ENCODE results near the gene VAC14.

Gene VAC14

DNA sequence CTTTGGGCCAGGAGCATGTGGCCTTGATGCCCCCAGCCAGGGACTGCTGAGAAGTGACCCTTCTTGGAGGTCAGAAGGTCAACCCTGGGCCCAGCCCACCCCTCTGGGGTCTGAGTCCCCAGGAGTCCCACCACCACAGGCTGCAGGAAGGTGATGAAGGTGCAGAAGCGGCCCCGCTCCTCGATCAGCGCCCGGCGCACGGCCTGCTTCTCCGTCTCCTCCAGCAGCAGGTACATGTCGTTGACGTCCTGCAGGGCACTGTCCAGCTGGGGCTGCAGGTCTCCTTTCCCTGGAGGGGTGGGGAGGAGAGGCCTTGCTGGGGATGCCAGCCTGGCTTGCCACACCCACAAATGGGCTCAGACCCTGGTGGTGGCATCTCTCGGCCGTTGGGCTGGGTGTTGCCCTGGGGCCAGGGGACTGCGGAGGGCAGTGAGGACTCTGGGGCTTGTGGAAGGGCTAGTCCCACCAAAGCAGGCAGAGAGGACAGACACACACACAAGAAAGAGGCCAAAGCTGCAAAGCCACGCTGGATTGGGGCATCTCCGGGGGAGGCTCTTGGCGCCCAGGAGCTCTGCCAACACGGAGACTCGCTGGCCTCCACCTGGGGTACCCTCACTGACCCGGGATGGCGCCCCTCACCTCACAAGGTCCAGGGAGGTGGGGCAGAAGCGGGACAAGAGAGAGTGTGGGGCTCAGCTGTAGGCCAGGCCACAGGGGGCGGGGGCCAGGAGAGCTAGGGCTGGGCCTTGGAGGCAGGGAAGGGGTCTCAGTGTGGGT is 122.6 kb downstream of the VAC14 start:
- no peaks in the 10 kb centered on the region; the same call in 1 of the 2 replicates for H3K79me2 ChIP-seq (ENCODE audit: insufficient read depth, low read length)
- H3K4me1 ChIP-seq (ENCODE audit: insufficient read depth, low read length, poor library complexity, severe bottlenecking): peaks cover 10% of the 10 kb centered on the region
- H3F3A ChIP-seq (ENCODE audit: low read depth): no peaks in the 10 kb centered on the region
- no peaks in the 10 kb centered on the region for H3K9me2 ChIP-seq (replicated peaks; ENCODE audit: low read depth, low read length)
- no peak overlapping the region for H3K4me3 ChIP-seq (ENCODE audit: low read length, poor library complexity, severe bottlenecking)
- TF ChIP-seq, protein P1, sequence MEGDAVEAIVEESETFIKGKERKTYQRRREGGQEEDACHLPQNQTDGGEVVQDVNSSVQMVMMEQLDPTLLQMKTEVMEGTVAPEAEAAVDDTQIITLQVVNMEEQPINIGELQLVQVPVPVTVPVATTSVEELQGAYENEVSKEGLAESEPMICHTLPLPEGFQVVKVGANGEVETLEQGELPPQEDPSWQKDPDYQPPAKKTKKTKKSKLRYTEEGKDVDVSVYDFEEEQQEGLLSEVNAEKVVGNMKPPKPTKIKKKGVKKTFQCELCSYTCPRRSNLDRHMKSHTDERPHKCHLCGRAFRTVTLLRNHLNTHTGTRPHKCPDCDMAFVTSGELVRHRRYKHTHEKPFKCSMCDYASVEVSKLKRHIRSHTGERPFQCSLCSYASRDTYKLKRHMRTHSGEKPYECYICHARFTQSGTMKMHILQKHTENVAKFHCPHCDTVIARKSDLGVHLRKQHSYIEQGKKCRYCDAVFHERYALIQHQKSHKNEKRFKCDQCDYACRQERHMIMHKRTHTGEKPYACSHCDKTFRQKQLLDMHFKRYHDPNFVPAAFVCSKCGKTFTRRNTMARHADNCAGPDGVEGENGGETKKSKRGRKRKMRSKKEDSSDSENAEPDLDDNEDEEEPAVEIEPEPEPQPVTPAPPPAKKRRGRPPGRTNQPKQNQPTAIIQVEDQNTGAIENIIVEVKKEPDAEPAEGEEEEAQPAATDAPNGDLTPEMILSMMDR (conservative IDR thresholded peaks at IDR 0.05; ENCODE audit: low read length): no peak
- TF ChIP-seq EZH2phosphoT487 (IDR thresholded peaks at IDR 0.05; ENCODE audit: borderline replicate concordance): no peak
- peaks cover 6% of the 10 kb centered on the region for H4K20me1 ChIP-seq (ENCODE audit: insufficient read depth, low read length, poor library complexity, severe bottlenecking)
- no peaks in the 10 kb centered on the region for H3K9me3 ChIP-seq (ENCODE audit: insufficient read depth, low read depth, low read length)
- no peak overlapping the region for H2AFZ ChIP-seq (ENCODE audit: low read length)
- H3K36me3 ChIP-seq (ENCODE audit: insufficient read depth, low read length): peaks cover under 1% of the 10 kb centered on the region; the same call in 1 of the 2 replicates
- no peaks in the 10 kb centered on the region for H3K27me3 ChIP-seq (ENCODE audit: insufficient read depth, low read length, poor library complexity, severe bottlenecking)
- H3K9ac ChIP-seq (ENCODE audit: low read depth, low read length, poor library complexity, severe bottlenecking): no peak overlapping the region
- no peak overlapping the region for H3K4me2 ChIP-seq (ENCODE audit: low read depth, low read length, poor library complexity, severe bottlenecking)

DNA sequence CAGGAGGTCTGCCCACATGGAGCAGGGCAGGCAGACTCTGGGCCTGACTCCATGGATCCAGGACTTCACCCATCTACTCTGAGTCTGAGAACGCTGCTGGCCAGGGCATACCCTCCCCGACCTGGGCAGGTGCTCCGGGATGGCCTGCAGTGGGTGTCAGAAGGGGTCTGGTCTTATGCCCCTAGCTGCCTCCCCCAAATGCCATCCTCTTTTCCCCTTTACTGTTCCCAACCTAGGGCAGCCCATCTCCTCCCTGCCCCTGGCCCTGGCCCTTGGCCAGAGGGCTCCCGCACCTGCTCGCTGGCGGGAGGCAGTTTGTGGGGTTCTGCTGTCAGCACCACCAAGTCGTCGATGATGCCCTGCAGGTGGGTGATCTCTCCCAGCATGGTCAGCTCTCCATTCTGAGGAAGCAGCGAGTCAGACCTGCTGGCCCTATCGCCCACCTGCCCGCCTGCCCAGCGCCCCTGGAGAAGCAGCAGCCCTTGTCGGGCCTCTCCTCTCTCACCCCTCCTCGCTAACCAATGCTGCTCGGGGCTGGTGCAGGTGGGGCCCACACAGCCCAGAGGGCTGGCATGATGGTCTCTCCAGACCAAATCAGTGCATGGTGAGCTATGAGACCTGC is 123.3 kb downstream of the VAC14 start:
- H2AFZ ChIP-seq (ENCODE audit: low read length): no peak overlapping the region
- H4K20me1 ChIP-seq (ENCODE audit: insufficient read depth, low read length, poor library complexity, severe bottlenecking): peaks cover 4% of the 10 kb centered on the region
- H3K4me3 ChIP-seq (ENCODE audit: low read length, poor library complexity, severe bottlenecking): no peak overlapping the region
- no peaks in the 10 kb centered on the region for H3K9me2 ChIP-seq (replicated peaks; ENCODE audit: low read depth, low read length)
- H3F3A ChIP-seq (ENCODE audit: low read depth): no peaks in the 10 kb centered on the region
- H3K4me1 ChIP-seq (ENCODE audit: insufficient read depth, low read length, poor library complexity, severe bottlenecking): peaks cover 10% of the 10 kb centered on the region
- no peak overlapping the region for H3K4me2 ChIP-seq (ENCODE audit: low read depth, low read length, poor library complexity, severe bottlenecking)
- H3K79me2 ChIP-seq (ENCODE audit: insufficient read depth, low read length): no peaks in the 10 kb centered on the region; the same call in 1 of the 2 replicates
- TF ChIP-seq EZH2phosphoT487 (IDR thresholded peaks at IDR 0.05; ENCODE audit: borderline replicate concordance): no peak
- TF ChIP-seq, protein P1 (conservative IDR thresholded peaks at IDR 0.05; ENCODE audit: low read length): no peak
- H3K9ac ChIP-seq (ENCODE audit: low read depth, low read length, poor library complexity, severe bottlenecking): no peak overlapping the region
- no peaks in the 10 kb centered on the region for H3K27me3 ChIP-seq (ENCODE audit: insufficient read depth, low read length, poor library complexity, severe bottlenecking)
- no peaks in the 10 kb centered on the region for H3K9me3 ChIP-seq (ENCODE audit: insufficient read depth, low read depth, low read length)
- H3K36me3 ChIP-seq (ENCODE audit: insufficient read depth, low read length): peaks cover 3% of the 10 kb centered on the region; the same call in 1 of the 2 replicates

GRCh38 chr16:70676675-70677498 is 124.1 kb downstream of the VAC14 start:
- no peak overlapping the region for H3K4me2 ChIP-seq (ENCODE audit: low read depth, low read length, poor library complexity, severe bottlenecking)
- no peaks in the 10 kb centered on the region for H3K27me3 ChIP-seq (ENCODE audit: insufficient read depth, low read length, poor library complexity, severe bottlenecking)
- H3K9me3 ChIP-seq (ENCODE audit: insufficient read depth, low read depth, low read length): no peaks in the 10 kb centered on the region
- H3K4me1 ChIP-seq (ENCODE audit: insufficient read depth, low read length, poor library complexity, severe bottlenecking): peaks cover 10% of the 10 kb centered on the region
- no peaks in the 10 kb centered on the region for H3K9me2 ChIP-seq (replicated peaks; ENCODE audit: low read depth, low read length)
- H3K79me2 ChIP-seq (ENCODE audit: insufficient read depth, low read length): no peaks in the 10 kb centered on the region; the same call in 1 of the 2 replicates
- H4K20me1 ChIP-seq (ENCODE audit: insufficient read depth, low read length, poor library complexity, severe bottlenecking): no peaks in the 10 kb centered on the region
- H3K9ac ChIP-seq (ENCODE audit: low read depth, low read length, poor library complexity, severe bottlenecking): no peak overlapping the region
- TF ChIP-seq, protein P1 (conservative IDR thresholded peaks at IDR 0.05; ENCODE audit: low read length): no peak
- no peak for TF ChIP-seq EZH2phosphoT487 (IDR thresholded peaks at IDR 0.05; ENCODE audit: borderline replicate concordance)
- H2AFZ ChIP-seq (ENCODE audit: low read length): no peak overlapping the region
- H3K36me3 ChIP-seq (ENCODE audit: insufficient read depth, low read length): peaks cover 3% of the 10 kb centered on the region; the same call in 1 of the 2 replicates
- H3F3A ChIP-seq (ENCODE audit: low read depth): no peaks in the 10 kb centered on the region
- H3K4me3 ChIP-seq (ENCODE audit: low read length, poor library complexity, severe bottlenecking): no peak overlapping the region
